ENCODE measurements around the gene PRAMEF33.
"Not testable (repeated sequence)": the region's sequence is repeated elsewhere in the genome, so short reads cannot be mapped to it uniquely, and the experiment has no call there.

GRCh38 chr1:13279617-13280016 lies 23.7 kb upstream of the PRAMEF33 start:
- not testable (repeated sequence) for TF ChIP-seq MAX (IDR thresholded peaks at IDR 0.05; ENCODE audit: insufficient read depth, insufficient read length); CTCF (IDR thresholded peaks at IDR 0.05; ENCODE audit: extremely low read depth in 1 of 2, insufficient read depth in 1 of 2, low read depth in 1 of 2, low read length in 2 of 2)
